Endothelial cell of umbilical vein (primary cell): ENCODE results near the gene KBTBD4. TPM values are rescaled to one million over a fixed set of nuclear protein-coding genes. Genes with fewer than 3 reads are reported as not detected.

Experiments
- BruUV-seq: library from RNA; stranded (reverse); fragments of 400-500 nt; replicated peaks from 2 replicates; lab custom pipeline; 2021; lab: Mats Ljungman, UMichigan
- CTCF ChIA-PET: fragments of 300-600, 350-600 bp; sonication (Branson Sonifier 250); formaldehyde crosslinking; loops from one replicate; lab custom pipeline; 2021; ENCODE audit warnings: antibody characterized with exemption, inconsistent platforms; lab: Charles Lee
- POLR2A ChIA-PET: fragments of 300-600, 350-600 bp; sonication (Branson Sonifier 250); formaldehyde crosslinking; loops from one replicate; lab custom pipeline; 2021; ENCODE audit warnings: antibody characterized with exemption, inconsistent platforms; lab: Charles Lee
- DNase-seq: peaks from one replicate; pipeline ENCODE4 v3.0.0-alpha.2; 2011; ENCODE audit warnings: low read depth, low spot score
- FAIRE-seq: peaks from 2 replicates; lab custom pipeline; 2011; peaks lifted over from hg19 to GRCh38; lab: Jason Lieb, UNC
- H2AFZ ChIP-seq: 2 replicates; pipeline ENCODE4 v1.6.0; 2012; ENCODE audit warnings: low read depth, low read length, control low read depth, inconsistent platforms
- H3K27ac ChIP-seq: 2 replicates; pipeline ENCODE4 v1.5.1; 2011; ENCODE audit warnings: low read depth, mild to moderate bottlenecking, control low read depth, low read length, moderate library complexity; ENCODE audit not compliant: insufficient read depth
- H3K27me3 ChIP-seq, 2 experiments: 2 replicates each; pipeline versions ENCODE4 v1.6.0 to v1.6.1; 2011; ENCODE audit warnings: low read length in 2 of 2, mixed read lengths in 1 of 2; ENCODE audit not compliant: control insufficient read depth in 2 of 2, insufficient read depth in 2 of 2
- H3K36me3 ChIP-seq, 2 experiments: 2 replicates in 1 of 2; 3 replicates in 1 of 2; pipeline ENCODE4 v1.5.1; 2011; ENCODE audit warnings: low read length in 2 of 2, mild to moderate bottlenecking in 1 of 2, moderate library complexity in 1 of 2; ENCODE audit not compliant: control insufficient read depth in 2 of 2, insufficient read depth in 2 of 2; ENCODE audit errors: extremely low read depth in 1 of 2
- H3K4me1 ChIP-seq: 3 replicates; pipeline ENCODE4 v1.5.1; 2011; ENCODE audit warnings: mild to moderate bottlenecking, low read length; ENCODE audit not compliant: control insufficient read depth, insufficient read depth; ENCODE audit errors: extremely low read depth
- H3K4me2 ChIP-seq: 2 replicates; pipeline ENCODE4 v1.6.1; 2011; ENCODE audit warnings: low read length, control low read depth, mixed read lengths; ENCODE audit not compliant: insufficient read depth
- H3K4me3 ChIP-seq, 3 experiments: fragments of 200-600 bp in 1 of 3; sonication (generic), shearing (Covaris generic) in 1 of 3; replicated peaks in 1 of 3; 2 replicates each; pipeline ENCODE4 v1.5.1; 2011 to 2016; ENCODE audit warnings: control low read depth in 3 of 3, low read length in 3 of 3, mild to moderate bottlenecking in 2 of 3, inconsistent platforms in 1 of 3, low read depth in 1 of 3, moderate library complexity in 1 of 3; ENCODE audit not compliant: insufficient read depth in 1 of 3
- H3K79me2 ChIP-seq: 2 replicates; pipeline ENCODE4 v1.6.0; 2012; ENCODE audit warnings: low read length, inconsistent platforms; ENCODE audit not compliant: control insufficient read depth, insufficient read depth
- H3K9ac ChIP-seq: replicated peaks from 2 replicates; pipeline ENCODE3; 2011; ENCODE audit warnings: low read length, control low read depth; ENCODE audit not compliant: insufficient read depth; ENCODE audit errors: extremely low read depth
- H3K9me1 ChIP-seq: replicated peaks from 3 replicates; pipeline ENCODE4 v1.6.0; 2011; ENCODE audit warnings: mild to moderate bottlenecking, low read length; ENCODE audit not compliant: control insufficient read depth, insufficient read depth; ENCODE audit errors: extremely low read depth
- H3K9me3 ChIP-seq: replicated peaks from 2 replicates; pipeline ENCODE4 v1.5.1; 2012; ENCODE audit warnings: low read length, inconsistent platforms; ENCODE audit not compliant: control insufficient read depth, insufficient read depth
- H4K20me1 ChIP-seq: replicated peaks from 2 replicates; pipeline ENCODE3; 2011; ENCODE audit warnings: mild to moderate bottlenecking, low read length; ENCODE audit not compliant: control insufficient read depth, insufficient read depth; ENCODE audit errors: extremely low read depth
- CTCF ChIP-seq, 2 donors: IDR thresholded peaks; 1 replicate in 1 of 2; 2 replicates in 1 of 2; pipeline ENCODE4 v1.5.1; 2011; ENCODE audit warnings: low read length in 2 of 2, mild to moderate bottlenecking in 2 of 2, moderate library complexity in 2 of 2, control low read depth in 1 of 2, inconsistent platforms in 1 of 2, low read depth in 1 of 2; ENCODE audit not compliant: insufficient read depth in 1 of 2; ENCODE audit errors: extremely low read depth in 1 of 2
- EZH2 ChIP-seq: IDR thresholded peaks from 2 replicates; pipeline ENCODE4 v1.6.1; 2012; ENCODE audit warnings: borderline replicate concordance, low read depth, mild to moderate bottlenecking, moderate library complexity, low read length, inconsistent platforms; ENCODE audit not compliant: severe bottlenecking
- FOS ChIP-seq: IDR thresholded peaks from 2 replicates; pipeline ENCODE4 v1.6.1; 2011; ENCODE audit warnings: mild to moderate bottlenecking, low read length, moderate library complexity, borderline replicate concordance; ENCODE audit not compliant: insufficient read depth
- JUN ChIP-seq: IDR thresholded peaks from 2 replicates; pipeline ENCODE4 v1.6.1; 2011; ENCODE audit warnings: borderline replicate concordance, low read depth; ENCODE audit not compliant: insufficient read length, insufficient read depth
- MAX ChIP-seq: IDR thresholded peaks from 2 replicates; pipeline ENCODE4 v1.6.1; 2011; ENCODE audit not compliant: insufficient read depth, insufficient read length
- MYC ChIP-seq: IDR thresholded peaks from one replicate; pipeline ENCODE4 v1.6.1; 2011; ENCODE audit warnings: mild to moderate bottlenecking, low read depth, low read length
- POLR2AphosphoS5 ChIP-seq: IDR thresholded peaks from 2 replicates; pipeline ENCODE4 v1.6.1; 2012; ENCODE audit warnings: low read depth, mild to moderate bottlenecking, control low read depth, low read length, moderate library complexity; ENCODE audit not compliant: insufficient read depth
- dilution Hi-C: fragments of 300-500 bp; cut with MboI; formaldehyde crosslinking; loops from one replicate; pipeline ENCODE4 v1.15.0; 2019; ENCODE audit warnings: low sequenced_read_pairs; ENCODE audit not compliant: extremely low pct_ligation_motif_present
- intact Hi-C: fragments of 100-400 bp; cut with micrococcal nuclease; formaldehyde crosslinking; loops from one replicate; pipeline ENCODE4 v1.10.0; 2022
- polyA plus RNA-seq, 4 experiments: library from polyadenylated mRNA; depleted of rRNA in 3 of 4; stranded (reverse) in 3 of 4; unstranded in 1 of 4; fragments of >200 nt; gene quantifications; 2 replicates each; pipeline versions ENCODE4 v1.2.1 to v1.2.3, GENCODE V29; 2011 to 2012; ENCODE audit warnings: missing spikeins in 1 of 4
- total RNA-seq: library from RNA; stranded (reverse); gene quantifications from 2 replicates; pipeline ENCODE4 v1.2.3, GENCODE V29; 2021

Gene KBTBD4
- total and polyA plus RNA-seq, 2 donors (not counting 3 experiments of a cell fraction or from before 2014, with no cell fraction given), result 16.3 to 23.2 TPM

GRCh38 chr11:47541070-47541469, 37.7 kb downstream of the KBTBD4 start:
- no TSS peak for BruUV-seq
- no peak for FAIRE-seq
- peak overlapping the region; percentile 70 for H3K27ac ChIP-seq
- peaks cover 14% of the 10 kb centered on the region for H4K20me1 ChIP-seq
- no peaks in the 10 kb centered on the region for H3K9me3 ChIP-seq
- no peaks in the 10 kb centered on the region for H3K36me3 ChIP-seq
- TF ChIP-seq EZH2 (no peak), MAX (no peak), JUN (no peak), MYC (no peak), CTCF (IDR thresholded peaks at IDR 0.05; ENCODE audit: extremely low read depth in 1 of 2, insufficient read depth in 1 of 2, low read depth in 1 of 2, low read length in 2 of 2) (no peak), POLR2AphosphoS5 (no peak), FOS (no peak)
- ChIA-PET POLR2A (interaction anchor here (1.1 kb wide), 1 partner anchor 11 kb away, joined by 5 read pairs; the partner anchor contains the start of gene CELF1), CTCF (interaction anchor here (0.9 to 4.9 kb wide), 3 partner anchors 11 to 63 kb away, joined by 3 to 41 read pairs (median 7); partner anchors contain the start of gene CELF1)
- H3K9me1 ChIP-seq, result no peaks in the 10 kb centered on the region
- no peaks in the 10 kb centered on the region for H3K27me3 ChIP-seq
- H3K79me2 ChIP-seq, result peaks cover 94% of the 10 kb centered on the region
- no peak overlapping the region for H3K4me3 ChIP-seq
- peak overlapping the region; percentile 51 for H3K4me2 ChIP-seq
- intact Hi-C loops (no loop called here), dilution Hi-C loops (no loop called here)
- DNase-seq, result no peak
- H3K9ac ChIP-seq, result no peak overlapping the region
- peaks cover 27% of the 10 kb centered on the region for H3K4me1 ChIP-seq
- no peak overlapping the region for H2AFZ ChIP-seq
